GM10266 (cell line): ENCODE results near the gene MAP2K3.

Experiments used
- DNase-seq: peaks from one replicate; pipeline ENCODE4 v3.0.0; 2012; ENCODE audit errors: extremely low spot score
- TF ChIP-seq, protein P1 (sequence below): IDR thresholded peaks from 2 replicates; pipeline ENCODE4 v1.5.1; 2012; ENCODE audit warnings: mild to moderate bottlenecking, low read depth; ENCODE audit not compliant: control insufficient read depth, insufficient read depth; ENCODE audit errors: missing control alignments

The MAP2K3 gene

GRCh38 chr17:21295036-21295952, 10.8 kb downstream of the MAP2K3 start:
- no peak for DNase-seq
- TF ChIP-seq, protein P1, sequence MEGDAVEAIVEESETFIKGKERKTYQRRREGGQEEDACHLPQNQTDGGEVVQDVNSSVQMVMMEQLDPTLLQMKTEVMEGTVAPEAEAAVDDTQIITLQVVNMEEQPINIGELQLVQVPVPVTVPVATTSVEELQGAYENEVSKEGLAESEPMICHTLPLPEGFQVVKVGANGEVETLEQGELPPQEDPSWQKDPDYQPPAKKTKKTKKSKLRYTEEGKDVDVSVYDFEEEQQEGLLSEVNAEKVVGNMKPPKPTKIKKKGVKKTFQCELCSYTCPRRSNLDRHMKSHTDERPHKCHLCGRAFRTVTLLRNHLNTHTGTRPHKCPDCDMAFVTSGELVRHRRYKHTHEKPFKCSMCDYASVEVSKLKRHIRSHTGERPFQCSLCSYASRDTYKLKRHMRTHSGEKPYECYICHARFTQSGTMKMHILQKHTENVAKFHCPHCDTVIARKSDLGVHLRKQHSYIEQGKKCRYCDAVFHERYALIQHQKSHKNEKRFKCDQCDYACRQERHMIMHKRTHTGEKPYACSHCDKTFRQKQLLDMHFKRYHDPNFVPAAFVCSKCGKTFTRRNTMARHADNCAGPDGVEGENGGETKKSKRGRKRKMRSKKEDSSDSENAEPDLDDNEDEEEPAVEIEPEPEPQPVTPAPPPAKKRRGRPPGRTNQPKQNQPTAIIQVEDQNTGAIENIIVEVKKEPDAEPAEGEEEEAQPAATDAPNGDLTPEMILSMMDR: no peak

DNA sequence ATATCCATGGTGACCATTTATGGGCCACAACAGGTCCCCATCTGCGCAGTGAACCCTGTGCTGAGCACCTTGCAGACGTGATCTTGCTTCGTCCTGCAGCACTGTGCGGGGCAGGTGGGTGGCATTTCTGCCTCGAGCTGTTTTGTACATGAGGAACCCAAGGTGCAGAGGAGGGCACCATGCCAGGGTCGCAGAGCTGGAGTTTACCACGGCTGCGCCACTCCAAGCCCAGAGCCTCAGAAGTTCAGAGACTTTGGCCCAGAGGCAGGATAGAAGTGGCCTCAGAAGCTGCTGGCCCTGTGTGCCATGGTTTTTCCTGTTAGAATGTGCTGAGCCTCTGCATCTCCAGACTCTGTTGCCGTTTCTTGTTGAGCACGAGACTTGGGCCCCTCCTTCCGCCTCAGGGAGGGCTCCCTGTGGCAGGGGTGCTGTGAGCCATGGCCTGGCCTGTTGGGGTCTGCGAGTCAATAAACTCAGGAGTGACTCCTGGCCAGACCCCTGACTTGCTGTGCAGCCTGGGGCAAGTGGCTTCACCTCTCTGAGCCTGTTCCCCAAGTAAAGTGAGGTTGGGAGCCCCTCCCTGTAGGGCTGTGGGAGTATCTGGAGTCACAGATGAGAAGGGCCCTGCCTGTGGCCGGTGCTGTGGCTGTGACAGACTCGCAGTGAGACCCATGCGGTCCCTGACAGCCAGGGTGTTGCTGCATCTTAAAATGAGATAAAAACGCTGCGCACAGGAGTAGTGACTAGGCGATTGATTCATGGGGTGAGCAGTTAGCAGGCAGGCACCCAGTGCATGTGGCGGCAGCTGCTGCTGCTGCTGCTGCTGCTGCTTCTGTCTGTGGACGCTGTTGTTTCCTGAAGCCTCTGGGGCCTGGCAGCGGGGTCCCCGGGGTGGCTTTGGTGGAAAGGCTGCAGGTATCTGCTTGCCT, 11.8 kb downstream of the MAP2K3 start:
- TF ChIP-seq, protein P1: no peak
- no peak for DNase-seq

- TF ChIP-seq, protein P1: no peak
- DNase-seq: no peak
Observed at GRCh38 chr17:21297026-21297520, 12.6 kb downstream of the MAP2K3 start.

DNA sequence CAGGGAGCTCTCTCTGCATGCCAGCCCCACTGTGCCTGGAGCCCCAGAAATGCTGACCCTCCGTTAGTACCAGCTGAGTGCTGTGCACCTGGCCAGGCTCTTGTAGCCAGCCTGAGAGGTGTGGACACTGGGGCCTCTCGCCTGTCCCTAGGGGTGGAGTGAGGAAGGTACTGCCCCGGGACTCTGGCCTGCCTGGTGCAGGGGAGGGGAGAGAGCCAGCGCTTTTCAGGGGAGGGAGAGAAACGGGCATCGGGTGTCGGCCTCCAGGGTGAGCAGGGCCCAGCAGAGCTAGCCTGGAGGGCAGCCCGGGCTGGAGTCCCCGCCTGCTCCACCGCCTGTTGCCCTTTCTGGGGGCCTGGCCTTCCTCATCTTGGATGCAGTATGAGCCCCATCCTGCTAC, 13.1 kb downstream of the MAP2K3 start:
- TF ChIP-seq, protein P1: no peak
- DNase-seq: no peak

DNA sequence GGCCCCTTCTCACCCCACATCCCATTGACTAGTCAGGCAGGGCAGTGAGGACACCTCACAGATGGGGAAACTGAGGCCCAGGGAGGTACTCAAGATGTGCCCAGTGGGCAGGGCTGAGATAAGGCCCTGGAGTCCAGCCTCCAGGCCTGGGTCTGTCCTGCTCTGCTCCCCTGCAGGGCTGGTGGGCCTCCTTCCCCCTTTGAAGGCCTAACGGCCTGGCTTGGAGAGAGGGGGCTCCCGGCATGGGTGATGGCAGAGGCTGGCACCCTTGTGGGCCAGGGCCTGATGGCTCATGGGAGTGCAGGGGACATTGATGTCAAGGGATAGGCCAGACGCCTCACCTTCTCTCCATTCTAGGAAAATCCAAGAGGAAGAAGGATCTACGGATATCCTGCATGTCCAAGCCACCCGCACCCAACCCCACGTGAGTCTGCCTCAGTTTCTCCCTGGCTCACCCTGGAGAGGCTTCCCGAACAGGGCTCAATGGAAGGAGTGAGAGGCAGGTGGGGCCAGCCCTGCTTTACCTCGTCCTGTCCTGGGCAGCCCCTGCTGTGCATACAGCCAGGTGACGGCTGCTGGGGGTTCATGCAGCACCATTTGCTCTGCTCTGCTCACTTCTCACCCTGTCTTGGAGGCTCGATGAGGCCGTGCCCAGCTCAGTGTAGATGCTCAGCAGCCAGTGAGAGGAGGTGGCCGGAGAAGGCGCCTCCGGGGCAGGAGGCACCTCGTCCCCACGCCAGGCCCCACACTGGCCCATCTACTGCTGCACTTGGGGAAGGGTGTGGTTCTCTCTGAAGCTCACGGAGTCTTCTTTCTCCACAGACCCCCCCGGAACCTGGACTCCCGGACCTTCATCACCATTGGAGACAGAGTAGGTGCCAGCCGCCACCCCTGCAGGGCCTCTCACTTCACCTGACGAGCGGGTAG, 13.8 kb downstream of the MAP2K3 start:
- TF ChIP-seq, protein P1: no peak
- no peak for DNase-seq

GRCh38 chr17:21298983-21299519, 14.5 kb downstream of the MAP2K3 start:
- peak; percentile 21 for DNase-seq
- TF ChIP-seq, protein P1: no peak
